ENCODE measurements around the gene PTPN22.
A peak's percentile ranks its signal among the peaks of the same experiment; 100 is the strongest.

The PTPN22 gene

DNA sequence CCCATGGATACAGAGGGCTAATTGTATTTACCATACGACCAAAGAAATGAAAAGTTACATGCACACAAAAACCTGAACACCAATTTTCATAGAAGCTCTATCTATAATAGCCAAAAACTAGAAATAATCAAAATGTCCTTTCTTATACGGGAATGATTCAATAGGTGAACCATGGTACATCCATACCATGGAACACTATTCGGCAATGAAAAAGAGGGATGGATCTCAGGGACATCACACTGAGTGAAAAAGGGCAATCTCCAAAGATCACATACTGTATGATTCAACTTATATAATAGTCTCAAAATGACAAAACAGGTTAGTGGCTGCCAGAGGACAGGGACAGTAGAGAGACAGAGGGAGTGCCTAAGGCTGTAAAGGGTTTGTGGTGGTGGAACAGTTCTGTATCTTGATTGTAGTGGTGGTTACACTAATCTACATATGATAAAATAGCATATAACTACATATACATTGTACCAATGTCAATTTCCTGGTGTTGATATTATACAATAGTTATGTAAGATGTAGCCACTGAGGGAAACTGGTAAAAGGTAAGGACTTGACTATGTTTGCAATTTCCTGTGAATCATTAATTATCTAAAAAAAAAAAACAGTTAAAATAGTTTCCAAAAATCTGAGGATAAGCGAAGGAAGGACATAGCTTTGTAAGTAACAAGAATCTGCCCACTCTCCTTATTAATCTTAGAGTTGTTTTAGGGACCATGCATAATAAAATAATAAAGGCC is 62.9 kb downstream of the PTPN22 start:
- Mint-ChIP-seq H3K36me3 (ENCODE audit: low read depth) (peaks cover 13% of the 10 kb centered on the region), H3K4me1 (peaks cover 67% of the 10 kb centered on the region)

DNA sequence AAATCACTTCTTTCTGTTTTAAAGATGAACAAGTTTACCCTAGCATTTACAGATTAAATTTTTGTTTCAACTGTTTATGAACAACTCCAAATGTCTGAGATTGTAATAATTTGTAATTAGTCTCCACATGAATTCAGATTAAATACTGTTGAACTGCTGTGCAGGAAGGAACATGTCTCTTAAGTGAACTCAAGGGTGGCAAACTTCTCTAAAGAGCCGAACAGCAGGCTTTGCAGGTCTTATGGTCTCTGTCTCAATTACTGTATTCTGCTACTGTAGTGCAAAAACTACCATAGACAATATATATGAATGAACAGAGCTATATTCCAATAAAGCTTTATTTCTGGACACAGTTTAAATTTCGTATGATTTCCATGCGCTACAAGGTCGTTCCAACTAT is 65.9 kb downstream of the PTPN22 start:
- Mint-ChIP-seq H3K4me3 (no peak overlapping the region), H3K36me3 (ENCODE audit: low read depth) (peaks cover 12% of the 10 kb centered on the region), H3K27me3 (no peaks in the 10 kb centered on the region), H3K4me1 (peaks cover 82% of the 10 kb centered on the region), H3K27ac (peak overlapping the region; percentile 13), H3K9me3 (no peaks in the 10 kb centered on the region)
- DNase-seq (no peak), ATAC-seq (no peak)

More for the DNA sequence above, 62.9 kb downstream of the PTPN22 start:
- DNase-seq (no peak), ATAC-seq (no peak)
- Mint-ChIP-seq H3K9me3 (no peaks in the 10 kb centered on the region), H3K27me3 (no peaks in the 10 kb centered on the region), H3K27ac (peak overlapping the region; percentile 60), H3K4me3 (peak overlapping the region; percentile 38)

DNA sequence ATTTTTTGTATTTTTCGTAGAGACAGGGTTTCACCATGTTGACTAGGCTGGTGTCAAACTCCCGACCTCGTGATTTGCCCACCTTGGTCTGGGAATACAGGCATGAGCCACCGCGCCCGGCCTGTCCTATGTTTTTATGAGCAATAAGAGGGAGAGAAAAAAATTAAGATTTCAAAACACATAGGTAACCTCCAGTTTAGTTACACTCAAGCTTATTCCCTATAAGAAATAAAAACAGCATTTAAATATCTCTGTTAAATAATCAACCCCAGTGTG is 66.3 kb downstream of the PTPN22 start:
- H3K9me3 Mint-ChIP-seq, result no peaks in the 10 kb centered on the region
- no peak overlapping the region for H3K27ac Mint-ChIP-seq
- H3K4me1 Mint-ChIP-seq, result peaks cover 83% of the 10 kb centered on the region
- DNase-seq (no peak), ATAC-seq (no peak)
- peaks cover 12% of the 10 kb centered on the region for H3K36me3 Mint-ChIP-seq (ENCODE audit: low read depth)
- H3K4me3 Mint-ChIP-seq, result no peak overlapping the region
- no peaks in the 10 kb centered on the region for H3K27me3 Mint-ChIP-seq

DNA sequence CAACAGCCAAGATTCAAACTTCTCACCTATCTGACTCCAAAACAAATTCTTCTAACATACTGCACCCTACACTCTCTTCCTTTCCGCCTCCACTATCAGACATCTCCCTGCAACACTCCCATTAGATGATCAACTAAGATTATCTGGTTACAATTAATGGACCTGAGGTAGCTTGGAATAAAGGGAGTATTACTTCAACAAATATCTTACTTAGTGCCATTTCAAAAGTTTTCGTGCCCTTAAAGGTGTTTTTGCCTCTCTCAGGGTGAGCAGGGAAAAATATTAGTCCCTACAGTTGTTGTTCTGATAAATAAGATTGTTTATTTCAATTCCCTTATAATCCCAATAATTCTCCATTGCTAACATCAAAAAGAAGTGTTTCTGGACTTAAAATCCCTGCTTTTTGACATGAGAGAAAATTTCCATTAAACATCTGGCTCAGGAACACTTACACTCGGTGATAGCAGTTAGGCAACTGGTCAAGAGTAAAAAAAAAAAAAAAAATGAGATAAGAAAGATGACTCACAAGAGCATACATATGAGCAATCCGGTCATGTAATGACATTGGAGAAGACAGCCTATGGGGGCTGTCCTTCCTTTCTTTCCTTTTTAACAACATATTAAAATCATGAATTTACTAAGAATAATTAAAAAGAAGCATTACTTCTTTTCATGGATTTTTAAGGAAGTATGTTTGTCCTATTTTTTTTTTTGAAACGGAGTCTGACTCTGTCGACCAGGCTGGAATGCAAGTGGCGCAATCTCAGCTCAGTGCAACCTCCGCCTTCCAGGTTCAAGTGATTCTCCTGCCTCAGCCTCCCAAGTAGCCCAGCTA is 66.9 kb downstream of the PTPN22 start:
- Mint-ChIP-seq H3K4me3 (no peak overlapping the region), H3K36me3 (ENCODE audit: low read depth) (peaks cover 12% of the 10 kb centered on the region)

DNA sequence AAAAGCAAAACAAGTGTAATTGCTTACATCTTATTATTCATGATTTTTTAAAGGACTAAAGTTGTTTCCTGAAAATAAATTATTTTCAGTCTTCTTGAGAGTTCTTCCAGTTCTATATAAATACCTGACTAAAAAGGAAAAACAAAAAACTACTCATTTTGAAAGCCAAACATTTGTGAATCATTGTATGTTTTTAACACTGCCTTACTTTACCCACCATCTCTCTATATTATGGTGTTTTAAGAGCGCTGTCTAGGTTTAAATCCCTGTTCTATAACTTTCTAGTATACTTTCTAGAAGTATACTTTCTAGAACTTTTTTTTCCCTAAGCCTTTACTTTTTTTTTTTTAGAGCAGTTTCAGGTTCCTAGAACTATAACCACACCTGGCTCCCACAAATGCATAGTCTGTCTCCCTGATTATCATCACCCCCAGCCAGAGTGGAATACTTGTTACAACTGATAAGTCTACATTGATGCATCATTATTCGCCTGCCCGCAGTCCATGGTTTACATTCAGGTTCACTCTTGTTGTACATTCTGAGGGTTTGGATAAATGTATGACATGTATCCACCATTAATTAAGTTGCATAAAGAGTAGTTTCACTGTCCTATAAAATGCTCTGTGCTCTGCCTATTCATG is 69.0 kb downstream of the PTPN22 start:
- Mint-ChIP-seq H3K9me3 (no peaks in the 10 kb centered on the region), H3K36me3 (ENCODE audit: low read depth) (peaks cover 14% of the 10 kb centered on the region), H3K27me3 (no peaks in the 10 kb centered on the region), H3K4me1 (peaks cover 78% of the 10 kb centered on the region), H3K27ac (peak overlapping the region; percentile 15), H3K4me3 (no peak overlapping the region)
- ATAC-seq (peak; percentile 62), DNase-seq (no peak)

More for the DNA sequence above, 66.9 kb downstream of the PTPN22 start:
- ATAC-seq (peak; percentile 56), DNase-seq (no peak)
- no peaks in the 10 kb centered on the region for H3K27me3 Mint-ChIP-seq
- no peaks in the 10 kb centered on the region for H3K9me3 Mint-ChIP-seq
- peaks cover 81% of the 10 kb centered on the region for H3K4me1 Mint-ChIP-seq
- peak overlapping the region; percentile 31 for H3K27ac Mint-ChIP-seq

DNA sequence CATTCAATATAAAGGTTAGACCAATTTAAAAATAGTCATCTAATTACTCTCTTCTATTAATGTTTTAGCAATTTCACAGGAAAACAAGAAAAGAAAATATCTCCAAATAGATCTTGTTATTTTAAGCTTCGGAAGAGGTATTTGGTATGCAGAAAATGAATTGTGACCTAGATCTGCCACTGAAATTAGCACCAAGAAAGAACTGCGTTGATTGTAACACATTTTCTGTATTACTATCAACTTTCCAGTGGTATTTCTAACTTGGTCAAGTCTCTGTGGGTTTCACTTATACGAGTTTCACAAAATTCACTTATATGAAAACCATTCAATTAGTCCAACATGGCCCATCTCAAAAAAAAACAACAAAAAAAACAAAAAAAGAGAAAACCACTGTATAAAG is 71.0 kb downstream of the PTPN22 start:
- no peaks in the 10 kb centered on the region for H3K9me3 Mint-ChIP-seq
- DNase-seq, result no peak
- H3K27me3 Mint-ChIP-seq, result no peaks in the 10 kb centered on the region
- H3K4me1 Mint-ChIP-seq, result peaks cover 72% of the 10 kb centered on the region
- H3K4me3 Mint-ChIP-seq, result no peak overlapping the region
- peaks cover 27% of the 10 kb centered on the region for H3K36me3 Mint-ChIP-seq (ENCODE audit: low read depth)
- ATAC-seq, result no peak
- H3K27ac Mint-ChIP-seq, result no peak overlapping the region

DNA sequence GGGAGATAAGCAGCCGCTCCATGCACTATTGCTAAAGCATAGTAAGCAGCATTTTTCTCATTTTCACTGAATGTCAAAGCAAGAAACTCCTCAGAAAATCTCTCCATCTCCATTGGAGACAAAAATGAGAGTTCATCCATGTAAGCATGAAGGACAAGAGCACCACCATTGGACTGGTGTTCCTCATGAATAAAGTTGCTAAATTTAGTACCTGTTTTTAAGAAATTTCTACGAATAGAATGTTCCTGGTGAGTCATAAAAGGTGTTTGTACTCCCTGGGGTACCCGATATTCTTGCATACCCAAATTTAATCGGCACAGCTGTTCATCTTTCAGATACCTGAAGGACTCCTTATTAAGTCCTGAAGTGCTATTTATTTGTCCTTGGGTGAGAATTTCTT is 74.0 kb downstream of the PTPN22 start:
- no peak for DNase-seq
- Mint-ChIP-seq H3K4me1 (peaks cover 60% of the 10 kb centered on the region), H3K4me3 (no peak overlapping the region), H3K27me3 (no peaks in the 10 kb centered on the region), H3K9me3 (no peaks in the 10 kb centered on the region), H3K36me3 (ENCODE audit: low read depth) (peaks cover 41% of the 10 kb centered on the region), H3K27ac (no peak overlapping the region)
- ATAC-seq, result no peak

DNA sequence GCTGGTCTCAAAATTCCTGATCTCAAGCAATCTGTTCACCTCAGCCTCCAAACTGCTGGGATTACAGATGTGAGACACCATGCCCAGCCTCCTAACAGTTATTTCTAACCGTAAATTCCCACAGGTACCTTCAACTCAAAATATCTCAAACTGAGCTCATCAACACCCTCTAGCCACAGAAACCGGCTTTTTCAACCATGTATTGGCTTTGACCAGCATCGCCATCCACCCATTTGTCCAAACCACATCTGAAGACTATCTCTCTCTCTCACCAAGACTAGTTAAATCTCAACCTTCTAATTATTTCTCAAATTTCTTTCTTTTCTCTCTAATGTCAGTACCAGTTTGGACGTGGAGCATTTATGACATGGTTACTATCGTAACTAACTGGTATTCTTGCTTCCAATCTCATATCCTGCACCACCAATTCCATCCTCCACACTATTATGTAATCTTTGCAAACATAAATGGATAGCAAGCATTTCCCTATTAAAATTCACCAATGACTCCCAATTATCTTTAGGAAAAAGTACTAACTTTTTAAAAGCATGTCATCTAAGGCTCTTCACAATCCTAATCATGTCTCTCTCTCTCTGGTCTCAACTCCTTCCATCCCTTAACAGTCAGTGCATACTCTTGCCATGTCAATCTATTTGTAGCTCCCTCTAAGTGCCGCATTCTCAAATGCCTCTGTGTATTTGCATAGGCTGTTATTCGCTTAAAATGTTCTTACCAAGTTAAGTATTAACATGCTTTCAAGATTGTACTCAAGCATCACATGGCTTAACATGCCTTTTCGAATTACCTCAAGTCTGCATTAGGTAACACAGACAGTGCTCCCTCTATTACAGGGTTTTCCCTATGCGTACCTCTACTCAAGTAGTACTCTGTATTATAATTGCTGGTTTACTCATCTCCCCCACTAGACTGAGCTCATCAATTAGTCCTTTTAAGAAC is 77.4 kb downstream of the PTPN22 start:
- H3K27ac Mint-ChIP-seq, result no peak overlapping the region
- no peak overlapping the region for H3K4me3 Mint-ChIP-seq
- peaks cover 54% of the 10 kb centered on the region for H3K4me1 Mint-ChIP-seq
- H3K9me3 Mint-ChIP-seq, result no peaks in the 10 kb centered on the region
- peaks cover 42% of the 10 kb centered on the region for H3K36me3 Mint-ChIP-seq (ENCODE audit: low read depth)
- ATAC-seq, result peak; percentile 36
- H3K27me3 Mint-ChIP-seq, result no peaks in the 10 kb centered on the region
- no peak for DNase-seq

DNA sequence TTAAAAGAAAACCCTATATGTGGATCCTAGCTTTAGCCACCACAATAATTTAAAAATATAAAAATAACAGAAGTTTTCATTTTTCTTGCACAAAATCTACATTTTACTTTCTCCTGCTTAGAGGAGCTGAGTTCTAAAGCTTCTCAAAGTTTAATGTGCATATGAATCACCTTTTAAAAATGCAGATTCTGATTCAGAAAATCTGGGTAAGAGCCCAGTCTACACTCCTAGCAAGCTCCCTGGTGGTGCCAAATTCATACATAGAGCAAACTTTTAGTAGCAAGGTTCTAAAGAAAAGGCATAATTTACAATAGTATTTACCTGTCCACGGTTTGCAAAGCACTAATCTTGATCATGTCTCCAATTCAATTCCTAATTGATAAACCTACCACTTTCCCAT is 78.5 kb downstream of the PTPN22 start:
- peaks cover 44% of the 10 kb centered on the region for H3K36me3 Mint-ChIP-seq (ENCODE audit: low read depth)
- no peak for DNase-seq
- H3K27me3 Mint-ChIP-seq, result no peaks in the 10 kb centered on the region
- H3K27ac Mint-ChIP-seq, result no peak overlapping the region
- H3K4me1 Mint-ChIP-seq, result peaks cover 52% of the 10 kb centered on the region
- ATAC-seq, result no peak
- H3K9me3 Mint-ChIP-seq, result no peaks in the 10 kb centered on the region
- no peak overlapping the region for H3K4me3 Mint-ChIP-seq

DNA sequence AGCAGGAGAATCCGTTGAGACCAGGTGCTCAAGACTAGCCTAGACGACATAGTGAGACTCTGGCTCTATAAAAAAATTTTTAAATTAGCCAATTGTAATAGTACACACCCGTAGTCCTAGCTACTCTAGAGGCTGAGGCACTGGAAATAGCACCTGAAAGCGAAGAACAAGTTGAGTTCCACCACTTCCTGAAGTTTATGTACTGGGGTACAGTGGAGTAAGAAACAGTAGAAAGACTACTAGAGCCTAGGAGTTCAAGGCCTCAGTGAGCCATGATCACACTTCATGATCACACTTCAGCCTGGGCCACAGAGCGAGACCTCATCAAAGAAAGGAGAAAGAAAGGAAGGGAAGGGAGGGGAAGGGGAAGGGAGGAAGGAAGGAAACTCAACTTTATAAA is 79.0 kb downstream of the PTPN22 start:
- no peaks in the 10 kb centered on the region for H3K9me3 Mint-ChIP-seq
- H3K27ac Mint-ChIP-seq, result peak overlapping the region; percentile 81
- no peak overlapping the region for H3K4me3 Mint-ChIP-seq
- H3K27me3 Mint-ChIP-seq, result no peaks in the 10 kb centered on the region
- DNase-seq (no peak), ATAC-seq (peak; percentile 35)
- H3K4me1 Mint-ChIP-seq, result peaks cover 52% of the 10 kb centered on the region
- peaks cover 41% of the 10 kb centered on the region for H3K36me3 Mint-ChIP-seq (ENCODE audit: low read depth)

DNA sequence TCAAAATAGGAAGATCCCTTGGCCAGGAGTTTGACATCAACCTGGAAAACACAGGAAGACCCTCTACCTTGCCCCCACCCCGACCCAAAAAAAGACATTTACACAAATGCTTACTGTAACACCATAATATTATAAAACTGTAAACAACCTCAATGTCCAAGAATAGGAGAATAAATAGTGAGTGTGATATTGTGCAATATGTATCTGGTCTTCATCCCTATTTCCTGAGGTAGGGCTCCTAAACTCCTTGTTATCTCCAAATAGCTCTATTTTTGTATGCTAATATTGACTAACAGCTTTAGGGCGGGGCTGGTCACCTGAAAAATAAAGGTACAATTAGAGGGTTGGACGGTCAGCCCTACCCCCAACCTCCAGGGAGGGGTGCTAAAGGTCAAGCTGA is 82.7 kb downstream of the PTPN22 start:
- Mint-ChIP-seq H3K4me3 (no peak overlapping the region), H3K27me3 (no peaks in the 10 kb centered on the region), H3K4me1 (peaks cover 68% of the 10 kb centered on the region), H3K27ac (no peak overlapping the region), H3K9me3 (no peaks in the 10 kb centered on the region), H3K36me3 (ENCODE audit: low read depth) (peaks cover 12% of the 10 kb centered on the region)
- DNase-seq (no peak), ATAC-seq (no peak)

DNA sequence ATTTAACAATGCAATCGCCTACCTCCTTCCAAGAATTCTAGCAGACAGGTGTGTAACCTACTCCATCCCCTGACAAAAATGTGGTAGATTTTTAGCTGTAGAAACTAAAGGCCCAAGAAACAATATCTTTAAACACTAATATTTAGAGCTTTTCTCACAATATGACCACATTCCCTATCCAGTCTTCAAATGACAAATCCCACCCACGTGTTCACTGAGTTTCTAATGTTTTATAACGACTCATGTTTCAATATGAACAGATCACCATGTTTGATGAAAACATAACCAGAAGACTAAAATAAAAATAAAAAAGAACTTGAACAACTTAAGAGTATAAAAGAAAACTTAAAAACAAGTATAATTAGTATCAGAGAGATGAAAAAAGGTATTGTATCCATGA is 83.8 kb downstream of the PTPN22 start:
- Mint-ChIP-seq H3K27ac (peak overlapping the region; percentile 1), H3K36me3 (ENCODE audit: low read depth) (peaks cover 8% of the 10 kb centered on the region), H3K4me1 (peaks cover 73% of the 10 kb centered on the region), H3K9me3 (no peaks in the 10 kb centered on the region), H3K27me3 (no peaks in the 10 kb centered on the region), H3K4me3 (no peak overlapping the region)
- no peak for DNase-seq
- ATAC-seq, result no peak

DNA sequence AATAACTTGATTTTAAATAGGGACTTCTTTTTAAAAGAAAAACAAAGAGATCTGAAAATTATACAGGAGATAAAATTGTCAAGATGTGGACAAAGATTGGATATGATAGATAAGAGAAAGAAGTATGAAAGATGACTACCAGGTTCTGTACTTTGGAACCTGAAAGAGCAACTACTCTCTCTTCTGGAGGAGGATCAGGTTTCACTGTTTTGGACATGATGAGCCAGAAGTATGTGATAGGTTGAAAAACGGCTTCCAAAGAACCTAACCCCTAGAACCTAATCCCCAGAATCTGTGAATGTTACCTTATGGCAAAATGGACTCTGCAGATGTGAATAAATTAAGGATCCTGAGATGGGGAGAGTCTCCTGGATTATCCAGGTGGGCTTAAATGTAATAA is 85.4 kb downstream of the PTPN22 start:
- ATAC-seq (no peak), DNase-seq (no peak)
- Mint-ChIP-seq H3K36me3 (ENCODE audit: low read depth) (peaks cover 6% of the 10 kb centered on the region), H3K27me3 (no peaks in the 10 kb centered on the region), H3K4me3 (no peak overlapping the region), H3K27ac (no peak overlapping the region), H3K4me1 (peaks cover 63% of the 10 kb centered on the region), H3K9me3 (no peaks in the 10 kb centered on the region)

DNA sequence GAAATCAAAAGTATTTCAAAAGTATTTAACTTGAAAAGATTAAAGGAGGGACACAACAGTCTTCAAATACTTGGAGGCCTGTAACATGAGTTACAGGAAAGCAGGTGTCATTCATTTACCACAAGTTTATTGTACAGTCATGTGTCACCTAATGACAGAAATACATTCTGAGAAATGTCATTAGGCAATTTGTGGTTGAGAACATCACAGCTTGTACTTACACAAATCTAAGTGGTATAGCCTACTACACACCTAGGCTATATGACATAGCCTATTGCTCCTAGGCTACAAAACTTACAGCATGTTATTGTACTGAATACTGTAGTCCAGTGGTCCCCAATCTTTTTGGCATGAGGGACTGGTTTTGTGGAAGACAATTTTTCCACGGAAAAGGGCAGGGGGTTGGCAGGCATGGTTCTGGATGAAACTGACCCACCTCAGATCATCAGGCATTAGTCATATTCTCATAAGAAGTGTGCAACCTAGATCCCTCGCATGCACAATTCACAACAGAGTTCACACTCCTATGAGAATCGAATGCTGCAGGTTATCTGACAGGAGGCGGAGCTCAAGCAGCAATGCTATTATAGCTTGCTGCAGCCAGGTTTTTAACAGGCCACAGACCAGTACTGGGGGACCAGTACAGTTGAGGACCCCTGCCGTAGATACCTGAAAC is 87.3 kb downstream of the PTPN22 start:
- peak; percentile 85 for ATAC-seq
- peak overlapping the region; percentile 62 for H3K4me3 Mint-ChIP-seq
- no peak for DNase-seq
- H3K36me3 Mint-ChIP-seq (ENCODE audit: low read depth), result peaks cover 5% of the 10 kb centered on the region
- peak overlapping the region; percentile 92 for H3K27ac Mint-ChIP-seq
- no peaks in the 10 kb centered on the region for H3K9me3 Mint-ChIP-seq
- peaks cover 52% of the 10 kb centered on the region for H3K4me1 Mint-ChIP-seq
- no peaks in the 10 kb centered on the region for H3K27me3 Mint-ChIP-seq

All from activated naive CD8-positive, alpha-beta T cell treated with anti-CD3 and anti-CD28 coated beads, Interleukin-2, amount 50 U/mL, for 24 hours (primary cell).